ENCODE results near the gene FBXO28. TPM values are rescaled to one million over a fixed set of nuclear protein-coding genes. Genes with fewer than 3 reads are reported as not detected.
A peak's percentile ranks its signal among the peaks of the same experiment; 100 is the strongest.

The FBXO28 gene
- total and polyA plus RNA-seq, 10 of the 15 experiments (the other 5 are each of a cell fraction or from before 2014, with no cell fraction given): 4.3 to 23.2 (median 18.4) TPM

- TF ChIP-seq USF1 (IDR thresholded peaks at IDR 0.05; ENCODE audit: borderline replicate concordance, extremely low read length, insufficient read depth, low read depth, low read length): no peak
- no peak; the same call in 1 of the 2 replicates for TF ChIP-seq CREB1 (IDR thresholded peaks at IDR 0.05; ENCODE audit: low read depth)
- TF ChIP-seq E2F8 (IDR thresholded peaks at IDR 0.05; ENCODE audit: low read depth, partially characterized antibody): no peak
- no peak for TF ChIP-seq TARDBP (IDR thresholded peaks at IDR 0.05; ENCODE audit: borderline replicate concordance)
- TF ChIP-seq ZSCAN29 (IDR thresholded peaks at IDR 0.05): peak; percentile 89
- TF ChIP-seq POLR2AphosphoS2 (IDR thresholded peaks at IDR 0.05; ENCODE audit: low read depth, low read length): peak; percentile 84; the same call in 1 of the 2 replicates
- TF ChIP-seq POLR2AphosphoS5 (IDR thresholded peaks at IDR 0.05; ENCODE audit: low read length): peak; percentile 80
- no peak for TF ChIP-seq NFYA (IDR thresholded peaks at IDR 0.05; ENCODE audit: borderline replicate concordance, low read depth, low read length)
- no peak for TF ChIP-seq SUPT20H (IDR thresholded peaks at IDR 0.05; ENCODE audit: borderline replicate concordance, control insufficient read depth, low read depth, low read length)
- 0 out of 2 replicates have a peak, but pooled peaks have one; percentile 7 for TF ChIP-seq BCL11A (IDR thresholded peaks at IDR 0.05; ENCODE audit: low read depth, low read length)
- no peak for TF ChIP-seq E4F1 (IDR thresholded peaks at IDR 0.05; ENCODE audit: borderline replicate concordance, partially characterized antibody)
- TF ChIP-seq ZBTB4 (CRISPR knock-in tag; IDR thresholded peaks at IDR 0.05): no peak
- TF ChIP-seq MEF2A (IDR thresholded peaks at IDR 0.05; ENCODE audit: insufficient read depth, low read depth, low read length): no peak
- TF ChIP-seq FOXM1 (IDR thresholded peaks at IDR 0.05; ENCODE audit: low read depth, low read length): 0 out of 2 replicates have a peak, but pooled peaks have one; percentile 3
- TF ChIP-seq CHD2 (IDR thresholded peaks at IDR 0.05; ENCODE audit: borderline replicate concordance, low read depth, low read length): no peak
- peak; percentile 78 for TF ChIP-seq IKZF1 (conservative IDR thresholded peaks at IDR 0.05)
- peak; percentile 75 for TF ChIP-seq NKRF (conservative IDR thresholded peaks at IDR 0.05)
These were observed 69.1 kb downstream of the FBXO28 start, which contains the start of gene DEGS1 (continued) for GRCh38 chr1:224182866-224183590.
